HepG2 (cell line): Measurements from ENCODE around the gene ABHD17A.

Experiments used
- ELF1 ChIP-seq: sonication (generic); formaldehyde crosslinking; IDR thresholded peaks from 2 replicates; pipeline ENCODE4 v1.4.0; 2020; ENCODE audit warnings: missing genetic modification reagents
- GABPB1 ChIP-seq: IDR thresholded peaks from 2 replicates; pipeline ENCODE4 v1.6.1; 2016; ENCODE audit warnings: mild to moderate bottlenecking, missing genetic modification reagents, moderate library complexity, missing compliant biosample characterization
- HDAC6 ChIP-seq: fragments of 200-600 bp; sonication (generic); IDR thresholded peaks from 2 replicates; pipeline ENCODE4 v1.7.0; 2017; ENCODE audit warnings: mild to moderate bottlenecking, antibody characterized with exemption, low read length, low read depth
- KDM5A ChIP-seq: fragments of 200-600 bp; sonication (generic); IDR thresholded peaks from 2 replicates; pipeline ENCODE4 v1.7.0; 2018; ENCODE audit warnings: antibody characterized with exemption, mild to moderate bottlenecking, low read length, borderline replicate concordance
- MIER3 ChIP-seq: IDR thresholded peaks from 2 replicates; pipeline ENCODE4 v1.6.1; 2016; ENCODE audit warnings: missing compliant biosample characterization, borderline replicate concordance
- POLR2A ChIP-seq, 2 experiments: IDR thresholded peaks; 2 replicates each; pipeline ENCODE4 v1.6.1; 2011; ENCODE audit warnings: low read depth in 2 of 2, low read length in 2 of 2, mild to moderate bottlenecking in 1 of 2, moderate library complexity in 1 of 2; ENCODE audit not compliant: insufficient read depth in 1 of 2
- YEATS4 ChIP-seq: sonication (generic); formaldehyde crosslinking; IDR thresholded peaks from 2 replicates; pipeline ENCODE4 v1.4.0; 2020; ENCODE audit warnings: missing genetic modification reagents, borderline replicate concordance
- ZKSCAN5 ChIP-seq: sonication (generic); formaldehyde crosslinking; IDR thresholded peaks from 2 replicates; pipeline ENCODE4 v1.5.1; 2020; ENCODE audit warnings: mild to moderate bottlenecking, missing genetic modification reagents
- ZNF274 ChIP-seq: sonication (generic); formaldehyde crosslinking; IDR thresholded peaks from 2 replicates; pipeline ENCODE4 v1.5.1; 2020; ENCODE audit warnings: mild to moderate bottlenecking, missing genetic modification reagents
- ZNF629 ChIP-seq: sonication (generic); formaldehyde crosslinking; conservative IDR thresholded peaks from 2 replicates; pipeline ENCODE4 v1.5.0; 2020; ENCODE audit warnings: missing genetic modification reagents
- TF ChIP-seq, protein P1 (sequence below): sonication (generic); formaldehyde crosslinking; IDR thresholded peaks from 2 replicates; pipeline ENCODE4 v1.5.0; 2020; ENCODE audit warnings: mild to moderate bottlenecking, missing genetic modification reagents, moderate library complexity

DNA sequence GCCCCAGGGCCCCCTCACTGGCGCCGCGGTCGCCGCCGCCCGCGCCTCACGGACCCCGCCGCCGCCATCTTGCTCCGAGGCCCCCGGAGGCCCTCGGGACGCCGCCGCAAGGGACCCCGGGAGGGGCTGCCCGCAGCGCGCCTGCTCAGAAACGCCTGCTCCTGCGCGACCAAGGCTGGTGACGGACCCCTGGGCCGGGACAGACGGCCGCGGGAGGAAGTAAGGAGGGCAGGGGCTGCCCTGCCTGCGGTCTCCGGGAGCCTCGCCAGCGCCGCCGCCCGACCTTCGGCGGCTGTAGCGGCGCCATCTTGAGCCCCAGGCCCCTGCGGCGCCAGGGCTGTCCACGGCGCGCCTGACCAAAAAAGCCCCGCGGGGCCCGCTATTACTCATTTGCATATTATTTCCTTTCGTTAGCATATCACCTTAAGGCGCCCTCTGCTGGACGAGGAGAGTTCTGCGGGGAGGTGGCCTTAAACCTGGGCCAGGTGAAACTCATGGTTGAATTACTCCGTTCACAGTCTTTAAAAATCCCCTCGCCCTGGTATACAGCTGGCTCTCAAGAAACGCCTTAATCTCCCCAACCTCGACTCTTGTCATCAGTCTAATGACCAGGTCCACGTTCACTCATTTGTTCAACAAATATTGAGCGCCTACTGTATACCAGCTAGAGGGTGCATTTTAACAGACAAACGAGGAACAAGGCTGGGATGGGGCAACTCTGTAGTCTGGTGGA, 36.7 kb downstream of the ABHD17A start, which contains the start of gene REXO1:
- TF ChIP-seq ZNF274 (no peak; the same call in 1 of the 2 replicates), POLR2A (IDR thresholded peaks at IDR 0.05; ENCODE audit: insufficient read depth in 1 of 2, low read depth in 2 of 2, low read length in 2 of 2) (peak; percentile 39 to 92; a peak in 3 of 4 replicates), ZNF629 (CRISPR knock-in tag) (no peak), KDM5A (peak; percentile 89; the same call in 1 of the 2 replicates), GABPB1 (CRISPR knock-in tag) (peak; percentile 86), HDAC6 (peak; percentile 93; the same call in 1 of the 2 replicates), MIER3 (no peak), YEATS4 (peak; percentile 68; the same call in 1 of the 2 replicates), ELF1 (no peak; the same call in 1 of the 2 replicates), ZKSCAN5 (CRISPR knock-in tag) (no peak)
- TF ChIP-seq, protein P1, sequence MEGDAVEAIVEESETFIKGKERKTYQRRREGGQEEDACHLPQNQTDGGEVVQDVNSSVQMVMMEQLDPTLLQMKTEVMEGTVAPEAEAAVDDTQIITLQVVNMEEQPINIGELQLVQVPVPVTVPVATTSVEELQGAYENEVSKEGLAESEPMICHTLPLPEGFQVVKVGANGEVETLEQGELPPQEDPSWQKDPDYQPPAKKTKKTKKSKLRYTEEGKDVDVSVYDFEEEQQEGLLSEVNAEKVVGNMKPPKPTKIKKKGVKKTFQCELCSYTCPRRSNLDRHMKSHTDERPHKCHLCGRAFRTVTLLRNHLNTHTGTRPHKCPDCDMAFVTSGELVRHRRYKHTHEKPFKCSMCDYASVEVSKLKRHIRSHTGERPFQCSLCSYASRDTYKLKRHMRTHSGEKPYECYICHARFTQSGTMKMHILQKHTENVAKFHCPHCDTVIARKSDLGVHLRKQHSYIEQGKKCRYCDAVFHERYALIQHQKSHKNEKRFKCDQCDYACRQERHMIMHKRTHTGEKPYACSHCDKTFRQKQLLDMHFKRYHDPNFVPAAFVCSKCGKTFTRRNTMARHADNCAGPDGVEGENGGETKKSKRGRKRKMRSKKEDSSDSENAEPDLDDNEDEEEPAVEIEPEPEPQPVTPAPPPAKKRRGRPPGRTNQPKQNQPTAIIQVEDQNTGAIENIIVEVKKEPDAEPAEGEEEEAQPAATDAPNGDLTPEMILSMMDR (CRISPR knock-in tag) = peak; percentile 79
